Measurements from ENCODE around the gene POFUT2. TPM values are rescaled to one million over a fixed set of nuclear protein-coding genes. Genes with fewer than 3 reads are reported as not detected.

Gene POFUT2
- total RNA-seq, 4 donors from 2014 or later: 4.8 to 11.0 (median 5.9) TPM

DNA sequence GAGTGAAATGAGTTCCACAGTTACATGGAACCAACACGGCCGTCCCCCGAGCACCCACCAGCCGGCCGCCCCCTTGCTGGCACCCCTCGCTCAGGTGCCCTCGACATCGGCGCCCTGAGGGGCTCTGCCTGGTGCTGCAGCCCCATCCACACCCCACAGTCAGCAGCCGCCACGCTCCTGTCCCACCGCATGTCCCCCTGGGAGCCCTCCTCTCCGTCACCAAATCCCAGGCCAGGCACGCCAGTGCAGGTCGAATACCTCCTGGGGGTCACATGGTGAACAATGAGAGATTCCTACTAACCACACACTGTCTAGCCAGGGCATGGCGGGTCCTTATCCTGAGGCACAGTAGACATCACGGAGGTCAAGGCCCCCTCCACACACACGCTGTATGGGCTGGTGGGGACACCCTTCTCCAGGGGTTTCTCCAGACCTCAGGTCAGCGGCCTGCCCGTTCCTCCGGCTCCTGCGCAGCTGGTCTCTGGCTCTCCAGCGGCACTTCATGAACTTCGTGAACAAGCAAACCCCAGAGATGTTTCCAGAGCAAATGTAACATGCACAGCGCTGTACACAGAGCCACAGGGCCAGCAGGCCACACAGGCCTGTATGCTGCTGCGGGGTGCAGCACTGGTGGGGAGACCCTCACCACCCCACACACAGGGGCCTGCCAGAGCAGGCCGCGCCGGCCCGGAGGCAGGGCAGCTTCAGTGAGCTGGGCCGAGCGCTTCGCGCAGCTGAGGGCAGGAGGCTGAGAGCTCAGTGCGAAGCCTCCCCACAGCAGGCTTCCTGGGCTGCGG, 21.8 kb downstream of the POFUT2 start:
- DNase-seq (no peak), ATAC-seq (no peak)
- in situ Hi-C loops (cut with MboI; ENCODE audit: low sequenced_read_pairs in 4 of 4): no loop called here
- no peak overlapping the region for H3K27ac ChIP-seq
- H3K27me3 ChIP-seq: no peaks in the 10 kb centered on the region
- intact Hi-C loops (cut with DNase I; ENCODE audit: low total_unique reads): no loop called here
- no peak overlapping the region for H3K4me3 ChIP-seq
- TF ChIP-seq CTCF (IDR thresholded peaks at IDR 0.05 in 4 of 5, conservative IDR thresholded peaks at IDR 0.05 in 1 of 5): no peak
- no peak for TF ChIP-seq POLR2A (IDR thresholded peaks at IDR 0.05)
- H3K9me3 ChIP-seq: no peaks in the 10 kb centered on the region
- H3K4me1 ChIP-seq: no peaks in the 10 kb centered on the region
- peaks cover 0 to 58% of the 10 kb centered on the region in 2 donors for H3K36me3 ChIP-seq

GRCh38 chr21:45264912-45265515, 22.7 kb downstream of the POFUT2 start:
- no peaks in the 10 kb centered on the region for H3K4me1 ChIP-seq
- intact Hi-C loops (cut with DNase I; ENCODE audit: low total_unique reads): loop anchor here (5.0 kb wide), 1 partner anchor 682 kb away; no protein-coding TSS in a partner anchor
- no peak for ATAC-seq
- no peak overlapping the region for H3K27ac ChIP-seq
- H3K27me3 ChIP-seq: no peaks in the 10 kb centered on the region
- DNase-seq: no peak
- H3K36me3 ChIP-seq: peaks cover 0 to 52% of the 10 kb centered on the region in 2 donors
- in situ Hi-C loops (cut with MboI; ENCODE audit: low sequenced_read_pairs in 4 of 4): no loop called here
- no peak overlapping the region for H3K4me3 ChIP-seq
- H3K9me3 ChIP-seq: no peaks in the 10 kb centered on the region
- TF ChIP-seq POLR2A (IDR thresholded peaks at IDR 0.05) (no peak), CTCF (IDR thresholded peaks at IDR 0.05 in 4 of 5, conservative IDR thresholded peaks at IDR 0.05 in 1 of 5) (no peak)

- no peak for TF ChIP-seq CTCF (IDR thresholded peaks at IDR 0.05 in 4 of 5, conservative IDR thresholded peaks at IDR 0.05 in 1 of 5)
- no peak for TF ChIP-seq POLR2A (IDR thresholded peaks at IDR 0.05)
- in situ Hi-C loops (cut with MboI; ENCODE audit: low sequenced_read_pairs in 4 of 4) (no loop called here), intact Hi-C loops (cut with DNase I; ENCODE audit: low total_unique reads) (loop anchor here (5.0 kb wide), 1 partner anchor 683 kb away; no protein-coding TSS in a partner anchor)
- Histone ChIP-seq H3K27ac (no peak overlapping the region), H3K9me3 (no peaks in the 10 kb centered on the region), H3K4me1 (no peaks in the 10 kb centered on the region), H3K36me3 (peaks cover 0 to 48% of the 10 kb centered on the region in 2 donors), H3K4me3 (no peak overlapping the region), H3K27me3 (no peaks in the 10 kb centered on the region)
- no peak for ATAC-seq
- no peak for DNase-seq
These were observed 23.4 kb downstream of the POFUT2 start for GRCh38 chr21:45264146-45264911.

- H3K9me3 ChIP-seq: no peaks in the 10 kb centered on the region
- H3K27ac ChIP-seq: no peak overlapping the region
- intact Hi-C loops (cut with DNase I; ENCODE audit: low total_unique reads): loop anchor here (5.0 kb wide), 1 partner anchor 684 kb away; no protein-coding TSS in a partner anchor
- TF ChIP-seq CTCF (IDR thresholded peaks at IDR 0.05 in 4 of 5, conservative IDR thresholded peaks at IDR 0.05 in 1 of 5) (no peak), POLR2A (IDR thresholded peaks at IDR 0.05) (no peak)
- no peak overlapping the region for H3K4me3 ChIP-seq
- DNase-seq (no peak), ATAC-seq (no peak)
- H3K27me3 ChIP-seq: no peaks in the 10 kb centered on the region
- in situ Hi-C loops (cut with MboI; ENCODE audit: low sequenced_read_pairs in 4 of 4): no loop called here
- no peaks in the 10 kb centered on the region for H3K4me1 ChIP-seq
- H3K36me3 ChIP-seq: peaks cover 0 to 48% of the 10 kb centered on the region in 2 donors
These were observed 24.2 kb downstream of the POFUT2 start for GRCh38 chr21:45263534-45263933.

Data from gastrocnemius medialis (tissue), 4 donors.